ENCODE measurements around the gene KRT33A.
A peak's percentile ranks its signal among the peaks of the same experiment; 100 is the strongest.

Gene KRT33A

DNA sequence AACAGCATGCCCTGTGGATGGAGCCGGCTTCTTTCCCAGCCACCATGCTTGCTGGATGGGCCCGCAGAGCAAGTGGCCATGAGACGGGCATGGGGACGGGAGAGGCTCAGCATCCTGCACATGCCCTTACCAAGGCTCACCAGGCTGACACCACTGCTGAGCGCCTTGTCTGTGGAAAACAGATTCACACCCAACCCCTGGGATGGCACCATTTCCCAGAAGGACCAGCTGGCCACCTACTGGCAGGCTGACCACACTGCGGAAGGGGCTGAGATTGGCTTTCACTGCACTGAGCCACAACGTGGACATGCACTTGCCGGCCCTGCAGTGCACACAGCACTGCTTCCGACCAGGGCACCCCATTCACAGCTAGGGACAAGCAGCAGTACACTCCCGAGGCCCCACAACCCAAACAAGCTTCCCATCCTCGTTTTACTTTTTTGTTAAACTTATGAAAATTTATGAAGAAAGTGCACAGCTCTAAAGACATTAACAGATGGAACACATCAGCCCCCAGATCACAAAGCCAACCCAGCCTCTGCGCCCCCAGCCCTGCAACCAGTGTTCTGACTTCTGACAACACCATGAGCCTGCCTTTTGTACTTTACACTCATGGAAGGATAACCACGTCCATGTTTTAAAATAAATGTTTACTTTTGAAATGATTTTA is 21.2 kb downstream of the KRT33A start:
- DNase-seq (ENCODE audit: low read depth) = peak; percentile 2

DNA sequence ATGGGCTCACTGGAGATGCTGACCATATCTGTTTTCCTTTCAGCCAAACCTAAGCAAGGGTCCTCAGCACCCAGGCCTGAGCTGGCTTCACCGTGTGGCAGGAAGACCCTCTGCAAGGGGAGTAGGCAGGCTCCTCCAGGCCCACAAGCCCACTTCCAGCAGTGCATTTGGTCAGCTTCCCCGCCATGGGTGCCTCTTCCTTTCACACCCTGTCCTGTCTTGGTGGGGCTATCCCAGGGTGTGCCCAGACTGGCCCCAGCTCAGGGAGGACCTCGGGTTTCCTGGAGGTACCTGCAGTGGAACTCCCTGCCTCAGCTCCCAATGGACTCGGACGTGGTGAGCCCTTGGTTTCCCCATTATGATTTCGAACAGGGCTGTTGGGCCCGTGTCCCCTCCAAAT is 22.4 kb downstream of the KRT33A start:
- no peak for DNase-seq (ENCODE audit: low read depth)

DNA sequence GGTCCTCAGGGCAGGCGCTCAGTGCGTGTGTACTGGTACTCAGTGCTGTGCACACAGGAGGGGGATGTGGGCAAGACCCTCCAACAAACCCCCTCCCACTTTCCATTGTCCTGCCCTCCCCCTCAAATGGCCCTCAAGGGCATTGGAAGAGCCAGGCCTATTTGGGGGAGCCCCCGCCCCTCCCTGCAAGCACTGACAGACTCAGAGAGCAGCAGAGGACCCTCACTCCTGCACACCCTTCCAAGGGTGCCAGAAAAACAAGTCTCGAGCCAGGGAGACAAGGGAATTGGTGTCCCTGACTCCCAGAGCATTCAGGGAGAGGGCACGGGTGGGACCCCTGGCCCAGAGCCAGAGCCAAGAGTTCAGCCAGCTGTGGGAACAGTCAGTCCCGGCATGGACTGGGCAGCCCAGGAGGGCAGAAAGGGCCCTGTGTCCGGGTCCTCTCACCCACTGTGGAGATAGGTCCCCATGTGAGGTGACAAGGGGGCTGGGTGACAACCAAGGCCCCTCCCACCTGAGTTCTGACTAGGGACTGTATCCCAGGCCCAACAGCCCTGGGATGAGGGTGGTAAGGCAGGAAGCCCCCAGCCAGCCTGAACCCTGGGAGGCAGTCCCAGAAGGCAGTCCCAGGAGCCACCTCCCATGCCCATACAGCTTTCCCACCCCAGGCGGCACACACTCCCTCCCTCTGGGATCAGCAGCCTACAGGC is 23.1 kb downstream of the KRT33A start:
- no peak for DNase-seq (ENCODE audit: low read depth)

DNA sequence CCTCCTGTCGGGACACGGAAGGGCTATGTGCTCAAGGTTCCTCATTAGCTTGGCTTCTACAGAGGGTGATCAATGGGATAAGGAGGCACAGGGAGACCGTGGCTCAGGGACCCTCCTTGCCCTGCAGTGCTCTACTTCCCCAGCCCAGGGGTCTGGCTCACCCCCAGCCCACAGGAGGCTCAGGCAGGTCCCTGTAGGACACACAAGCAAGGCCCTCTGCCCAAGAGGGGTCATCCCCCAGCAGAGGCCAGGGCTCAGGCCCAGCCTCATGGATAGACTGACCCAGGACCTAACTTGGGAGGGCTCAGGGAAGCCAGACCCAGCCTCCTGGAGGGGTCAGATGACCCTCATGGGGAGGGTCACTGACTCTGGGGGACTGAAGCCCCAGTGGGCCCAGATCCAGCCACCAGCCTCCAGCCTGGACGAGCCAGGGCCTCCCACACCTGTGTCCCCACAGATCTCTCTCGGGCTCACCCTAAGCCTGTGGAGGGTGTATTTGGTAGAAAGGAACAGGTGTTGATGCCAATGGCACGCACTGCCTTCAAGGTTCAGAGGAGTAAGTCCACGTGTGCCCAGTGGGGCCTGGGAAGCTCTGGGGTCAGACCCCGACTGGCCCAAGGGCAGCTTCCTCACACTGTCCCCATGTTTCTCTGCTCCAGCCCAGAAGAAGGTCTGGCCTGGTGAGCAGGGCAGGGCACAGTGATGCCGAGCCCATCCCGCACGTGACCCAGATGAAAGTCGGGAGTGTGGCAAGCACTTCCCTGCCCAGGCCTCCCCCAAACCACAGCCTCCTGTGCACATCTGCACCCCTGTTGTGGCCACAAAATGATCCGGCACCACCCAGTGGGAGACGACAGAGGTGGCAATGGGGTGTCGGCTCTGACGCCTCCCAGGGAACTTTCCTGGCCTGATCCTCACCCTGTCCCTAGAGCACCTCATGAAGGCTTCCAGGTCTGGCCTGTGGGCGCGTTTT is 24.2 kb downstream of the KRT33A start:
- no peak for DNase-seq (ENCODE audit: low read depth)

DNA sequence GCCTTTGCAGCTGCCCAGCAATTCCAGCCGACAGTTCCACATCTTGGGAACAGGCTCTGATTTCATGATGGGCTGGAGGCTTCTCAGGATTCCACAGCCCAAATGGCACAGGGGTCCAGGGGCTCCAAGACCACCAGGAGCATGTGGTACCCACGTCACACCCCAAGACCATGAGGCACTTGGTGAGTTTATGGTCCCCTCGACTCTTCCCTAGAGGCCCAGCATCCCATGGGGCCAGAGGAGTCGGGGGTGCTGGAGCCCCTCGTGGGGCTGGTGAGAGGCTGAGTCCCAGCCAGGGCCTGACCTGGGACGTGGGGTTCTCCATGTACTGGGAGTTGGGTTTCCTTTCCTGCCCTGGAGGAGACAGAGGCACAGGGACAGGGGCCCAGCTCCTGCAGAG is 25.0 kb downstream of the KRT33A start:
- no peak for DNase-seq (ENCODE audit: low read depth)

DNA sequence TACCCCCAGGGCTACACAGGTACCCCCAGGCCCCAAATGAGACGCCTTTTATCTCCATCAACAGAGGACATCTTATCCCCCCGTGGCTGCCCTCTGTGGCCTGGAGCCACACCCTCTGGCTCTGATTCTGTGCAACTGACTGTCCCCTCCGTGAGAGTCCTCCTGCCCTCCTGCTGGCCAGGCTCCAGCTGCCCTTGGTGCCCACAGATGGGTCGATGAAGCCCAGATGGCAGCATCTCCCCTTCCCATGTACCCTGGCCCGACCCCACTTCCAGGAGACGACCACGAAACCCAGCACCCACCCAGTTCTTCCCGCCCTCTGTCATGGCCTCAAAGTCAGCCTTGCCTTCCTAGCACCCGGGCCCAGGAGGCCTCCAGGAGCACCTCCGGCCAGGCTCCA is 25.5 kb downstream of the KRT33A start:
- no peak for DNase-seq (ENCODE audit: low read depth)

DNA sequence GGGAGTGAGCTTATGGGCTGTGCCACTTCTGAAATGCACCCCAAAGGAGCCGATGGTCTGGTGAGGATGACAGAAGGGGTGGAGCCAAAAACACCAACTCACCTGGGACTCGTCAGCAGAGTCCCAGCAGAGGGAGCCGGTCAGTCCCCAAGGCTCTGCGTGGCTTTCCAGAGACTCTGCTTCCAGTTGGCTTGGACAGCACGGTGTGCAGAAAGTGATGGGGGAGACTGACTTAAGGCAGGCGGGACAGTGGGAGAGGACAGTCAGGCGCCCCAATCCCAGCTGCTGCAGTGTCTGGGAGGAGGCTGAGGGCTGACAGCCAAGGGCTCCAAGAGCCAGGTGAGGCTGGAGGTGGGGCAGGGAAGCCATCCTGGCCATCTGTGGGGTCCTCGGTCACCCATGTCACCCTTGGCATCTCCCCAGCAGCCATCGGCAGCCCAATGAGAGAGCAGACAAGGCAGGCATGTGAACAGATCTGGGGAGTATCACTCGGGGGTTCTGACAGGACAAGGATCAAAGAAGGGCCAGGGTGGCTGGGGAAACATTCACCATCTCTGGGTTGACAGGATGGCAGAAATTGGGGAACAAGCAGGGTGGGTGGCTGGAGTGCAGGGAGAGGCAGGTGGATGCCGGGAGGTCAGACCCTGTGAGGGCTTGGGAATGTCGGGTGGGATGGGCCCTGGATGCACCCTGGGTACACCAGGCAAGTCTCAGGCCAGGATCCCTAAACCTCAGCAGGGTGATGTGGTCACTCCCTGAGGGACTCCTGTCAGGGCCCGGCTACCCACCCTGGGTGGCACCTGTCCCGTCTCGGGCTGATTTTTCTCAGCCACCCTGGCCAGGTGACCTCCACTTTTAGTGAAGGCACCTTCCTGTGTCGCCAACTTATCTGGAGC is 26.2 kb downstream of the KRT33A start:
- DNase-seq (ENCODE audit: low read depth) = no peak

DNA sequence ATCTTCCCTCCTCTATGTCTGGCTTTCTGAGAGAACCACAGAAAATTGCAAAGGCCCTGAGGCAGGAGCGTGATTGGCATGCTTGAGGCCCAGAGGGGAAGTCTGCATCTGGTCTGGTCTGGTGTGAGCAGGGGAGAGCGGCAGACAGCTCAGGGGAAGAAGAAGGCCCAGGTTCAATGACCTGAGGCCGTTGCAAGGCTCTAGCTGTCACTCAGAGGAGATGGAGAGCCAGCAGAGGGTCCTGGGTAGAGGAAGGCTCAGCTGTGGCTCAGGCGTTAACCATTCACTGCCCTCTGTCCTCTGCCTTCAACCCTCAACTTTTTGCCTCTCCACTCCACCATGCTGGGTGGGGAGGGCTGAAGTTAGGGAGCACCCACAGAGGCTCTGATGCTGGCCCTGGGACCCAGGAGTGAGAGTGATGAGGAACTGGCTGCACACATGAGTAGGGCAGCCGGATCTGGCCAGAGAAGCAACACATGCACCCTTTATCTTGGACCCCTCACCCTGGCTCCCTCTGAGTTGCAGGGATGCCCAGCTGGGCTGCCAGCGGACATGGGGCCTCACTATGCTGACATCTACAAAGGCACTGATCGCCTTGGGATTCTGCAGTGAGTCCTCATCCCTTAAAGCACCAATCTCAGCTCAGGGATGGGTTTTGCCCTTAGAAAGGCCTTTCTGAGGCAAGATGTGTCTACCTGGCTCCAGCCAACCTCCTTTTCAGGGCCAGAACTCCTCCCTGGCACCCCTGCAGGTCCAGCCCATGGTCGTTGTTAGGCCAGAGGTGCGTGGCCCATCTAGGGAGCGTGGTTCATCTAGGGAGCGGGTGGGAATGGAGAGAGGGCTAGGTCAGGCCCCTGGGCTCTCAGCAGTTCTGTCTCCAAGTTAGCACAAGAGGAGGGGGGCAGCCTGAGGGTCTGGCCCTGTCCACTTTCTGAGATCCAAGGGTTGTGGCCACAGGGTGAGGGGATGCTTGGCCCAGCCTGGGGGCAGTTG is 27.4 kb downstream of the KRT33A start:
- DNase-seq (ENCODE audit: low read depth) = no peak

DNA sequence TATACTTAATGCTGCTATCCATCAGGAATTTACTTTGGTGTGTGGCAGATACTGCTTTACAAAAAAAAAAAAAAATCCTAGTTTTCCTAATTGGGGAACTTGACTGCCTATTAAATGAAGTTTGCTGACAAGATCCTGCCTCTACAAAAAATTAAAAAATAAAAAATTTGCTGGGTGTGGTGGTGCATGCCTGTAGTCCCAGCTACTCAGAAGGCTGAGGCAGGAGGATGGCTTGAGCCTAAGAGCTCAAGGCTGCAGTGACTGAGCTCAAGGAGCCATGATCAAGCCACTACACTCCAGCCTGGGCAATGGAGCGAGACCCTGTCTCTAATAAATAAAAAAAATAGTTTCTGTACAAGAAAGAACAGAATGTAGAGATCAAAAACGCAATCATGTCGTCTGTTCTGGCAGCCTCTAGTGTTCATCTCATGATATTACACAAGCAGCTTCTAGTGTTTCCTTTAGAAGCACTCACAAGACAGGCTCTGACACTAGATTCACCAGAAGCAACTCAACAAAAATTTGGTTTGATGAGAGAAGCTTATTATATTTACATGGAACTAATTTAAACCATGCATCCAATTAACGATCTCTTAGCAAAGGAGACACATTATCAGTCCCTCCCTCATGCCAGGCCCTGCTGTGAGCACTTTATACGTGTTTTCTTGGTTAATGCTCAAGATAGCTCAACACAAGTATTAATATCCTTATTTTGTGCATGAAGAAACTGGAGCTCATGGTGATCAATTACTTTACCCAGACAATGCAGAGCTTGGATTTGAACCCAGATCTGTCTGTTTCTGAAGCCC is 28.3 kb downstream of the KRT33A start:
- peak; percentile 2 for DNase-seq (ENCODE audit: low read depth)

DNA sequence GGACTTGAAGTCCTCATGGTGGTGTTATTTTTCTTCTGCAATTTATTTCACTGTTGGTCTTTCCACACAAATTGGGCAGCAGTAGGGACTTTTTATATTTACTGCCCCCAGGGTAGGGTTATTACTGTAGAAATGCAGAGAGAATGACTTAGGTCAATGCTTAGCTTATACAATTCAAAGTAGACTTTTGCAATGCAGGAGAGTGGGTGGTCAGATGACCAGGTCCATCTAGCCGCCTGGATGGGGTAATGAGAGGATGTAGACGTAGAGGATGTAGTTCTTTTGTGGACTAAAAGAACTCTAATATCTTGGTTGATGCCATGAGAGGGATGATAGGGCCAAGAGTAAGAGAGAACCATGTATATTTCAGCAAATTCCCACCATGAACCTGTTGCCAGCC is 32.4 kb downstream of the KRT33A start:
- no peak for DNase-seq (ENCODE audit: low read depth)

DNA sequence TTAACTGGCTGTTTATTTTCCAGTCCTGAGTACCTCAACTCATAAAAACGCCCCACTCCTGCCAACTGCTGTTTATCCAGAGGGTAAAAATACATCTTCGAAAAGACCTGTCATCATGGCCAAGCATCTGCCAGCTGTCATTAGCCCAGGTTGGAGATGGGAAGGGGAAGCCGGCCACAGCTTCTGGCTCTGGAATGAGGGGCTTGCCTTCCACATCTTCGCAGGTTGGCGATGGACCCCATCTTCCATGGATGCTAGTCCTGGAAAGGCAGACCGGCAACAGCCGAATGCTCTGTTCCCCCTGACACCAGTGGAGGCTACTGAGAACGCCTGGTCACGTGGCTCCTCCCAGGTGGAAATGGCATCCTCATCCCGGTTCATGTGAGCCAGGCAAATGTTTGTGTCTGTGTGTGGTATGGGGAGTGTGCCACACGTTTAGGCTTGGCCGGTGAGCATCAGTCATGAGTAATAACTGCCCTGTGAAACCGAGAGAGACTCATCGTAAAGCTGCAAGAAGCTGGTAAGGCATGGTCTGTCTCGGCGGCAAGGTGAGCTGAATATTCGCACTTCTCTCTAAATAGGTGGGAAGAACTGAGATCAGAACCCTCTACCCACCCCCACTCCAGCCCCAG is 34.7 kb downstream of the KRT33A start:
- no peak for DNase-seq (ENCODE audit: low read depth)

DNA sequence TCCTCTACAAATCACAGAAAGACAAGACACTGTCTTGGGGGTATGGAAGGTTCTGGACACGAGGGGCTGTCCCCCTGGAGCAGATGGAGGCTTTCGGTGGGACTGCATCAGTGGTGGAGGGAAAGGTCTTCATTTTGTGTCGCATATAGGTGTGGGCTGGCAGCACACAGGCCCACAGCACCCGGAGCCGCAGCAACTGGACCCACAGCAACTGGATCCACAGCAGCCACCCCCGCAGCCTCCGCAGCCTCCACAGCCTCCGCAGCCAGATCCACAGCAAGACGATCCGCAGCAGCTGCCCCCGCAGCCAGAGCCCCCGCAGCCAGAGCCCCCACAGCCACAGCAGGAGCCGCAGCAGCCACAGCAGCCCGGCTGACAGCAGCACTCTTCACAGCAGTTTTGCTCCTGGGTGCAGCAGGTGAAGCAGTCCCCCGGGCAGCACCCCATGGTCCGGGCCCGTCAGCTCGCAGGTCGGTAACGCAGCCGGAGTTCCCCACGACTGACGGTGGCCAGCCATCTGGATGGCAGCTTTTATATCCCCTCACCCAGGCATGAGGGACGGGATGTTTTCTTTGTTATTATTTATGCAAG is 35.3 kb downstream of the KRT33A start, which contains the start of gene KRTAP17-1:
KRTAP17-1 (minus strand) TSS at position 507 of the 591 bp plus-strand sequence; CDS start at position 447, 60 bp downstream.
- no peak for DNase-seq (ENCODE audit: low read depth)

DNA sequence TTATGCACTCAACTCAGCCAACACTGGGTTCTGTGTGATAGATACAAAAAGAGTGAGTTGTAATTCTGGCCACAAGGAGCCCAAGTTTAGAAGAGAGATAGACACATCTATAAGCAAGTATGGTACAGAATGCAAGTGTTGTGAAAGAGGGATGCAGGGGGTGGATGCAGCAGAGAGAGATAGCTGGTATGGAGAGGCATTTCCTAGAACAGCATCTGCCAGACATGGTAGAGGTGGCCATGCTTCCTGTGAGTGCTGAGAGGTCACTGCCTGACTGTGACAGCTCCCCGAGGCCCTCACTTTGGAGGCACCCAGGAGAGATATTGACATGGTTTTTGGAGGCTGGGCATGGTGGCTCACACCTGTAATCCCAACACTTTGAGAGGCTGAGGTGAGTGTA is 39.5 kb downstream of the KRT33A start:
- no peak for DNase-seq (ENCODE audit: low read depth)

DNA sequence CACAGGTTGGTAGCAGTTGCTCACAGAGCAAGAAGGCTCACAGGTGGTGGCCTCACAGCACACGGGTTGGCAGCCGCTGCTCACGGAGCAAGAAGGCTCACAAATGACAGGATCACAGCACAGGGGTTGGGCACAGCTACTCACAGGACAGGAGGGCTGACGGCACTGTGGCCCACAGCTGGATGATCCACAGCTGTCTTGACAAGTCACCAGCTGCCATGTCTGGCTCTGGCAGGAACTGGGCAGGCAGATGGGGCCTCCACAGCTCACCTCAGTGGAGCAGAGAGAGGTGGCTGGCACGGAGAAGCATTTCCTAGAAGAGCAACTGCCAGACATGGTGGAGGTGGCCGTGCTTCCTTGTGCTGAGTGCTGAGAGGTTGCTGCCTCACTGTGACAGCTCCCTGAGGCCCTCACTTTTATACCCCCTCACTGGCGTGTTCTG is 41.7 kb downstream of the KRT33A start, which contains the start of gene KRTAP16-1:
KRTAP16-1 (minus strand) TSS at position 392 of the 442 bp plus-strand sequence; CDS start at position 336, 56 bp downstream.
- DNase-seq (ENCODE audit: low read depth) = no peak

DNA sequence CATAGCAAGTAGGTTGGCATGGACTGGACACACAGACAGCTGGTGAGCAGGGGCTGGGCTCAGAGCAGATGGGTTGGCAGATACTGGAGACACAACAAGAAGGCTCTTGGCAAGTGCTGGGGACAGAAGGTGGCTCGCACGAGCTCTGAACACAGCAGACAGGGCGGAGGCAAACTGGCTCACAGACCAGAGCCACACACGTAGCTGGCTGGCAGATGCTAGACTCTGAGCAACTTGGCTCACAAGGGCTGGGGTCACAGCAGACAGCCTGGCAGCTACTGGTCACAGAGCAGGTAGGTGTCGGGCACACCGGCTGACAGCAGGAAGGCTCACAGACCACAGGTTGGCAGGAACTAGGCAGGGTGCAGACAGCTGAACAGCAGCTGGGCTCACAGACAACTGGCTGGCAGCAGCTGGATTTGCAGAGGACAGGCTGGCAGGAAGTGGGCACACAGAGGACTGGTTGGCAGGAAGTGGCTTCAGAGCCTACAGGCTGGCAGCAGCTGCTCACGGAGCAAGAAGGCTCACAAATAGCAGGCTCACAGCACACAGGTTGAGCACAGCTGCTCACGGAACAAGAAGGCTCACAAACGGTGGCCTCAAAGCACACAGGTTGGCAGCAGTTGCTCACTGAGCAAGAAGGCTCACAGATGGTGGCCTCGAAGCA is 42.2 kb downstream of the KRT33A start:
- no peak for DNase-seq (ENCODE audit: low read depth)

DNA sequence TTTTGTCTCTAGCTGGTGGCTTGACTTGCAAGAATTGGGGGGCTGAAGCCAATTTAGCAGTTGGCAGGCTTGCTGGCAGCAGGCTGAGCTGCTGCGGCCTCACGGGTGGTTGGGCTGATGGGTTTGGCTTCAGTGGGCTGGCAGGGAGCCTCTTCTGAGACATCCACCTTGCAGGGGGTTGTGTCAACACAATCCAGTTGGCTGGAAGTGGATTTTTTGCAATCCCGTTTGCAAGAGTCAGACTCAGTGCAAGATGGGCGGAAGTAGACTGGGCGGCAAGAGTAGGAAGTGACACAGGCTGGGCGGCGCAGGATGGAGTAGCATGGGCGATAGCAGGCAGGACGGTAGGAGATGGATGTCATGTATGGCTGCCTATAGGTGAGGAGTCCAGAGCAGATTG is 43.0 kb downstream of the KRT33A start:
- DNase-seq (ENCODE audit: low read depth) = no peak

DNA sequence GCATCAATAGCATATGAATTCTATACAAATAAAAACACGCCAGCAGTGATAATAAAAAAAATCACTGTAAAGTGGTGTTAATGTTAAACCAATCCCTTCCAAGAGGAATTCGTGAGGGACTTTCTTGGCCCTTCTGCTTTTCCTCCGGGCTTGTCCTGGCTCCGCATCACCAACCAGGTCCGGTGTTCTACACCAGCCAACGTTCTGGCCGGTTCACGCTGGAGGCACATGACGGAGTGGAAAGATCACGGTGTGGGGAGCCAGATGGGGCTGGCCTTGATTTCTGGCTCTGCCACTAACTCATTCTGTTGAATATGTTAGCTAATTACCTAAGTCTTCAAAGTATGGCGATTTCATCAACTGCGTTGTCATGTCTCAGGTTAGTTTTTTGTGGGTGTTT is 46.5 kb downstream of the KRT33A start:
- DNase-seq (ENCODE audit: low read depth) = no peak

DNA sequence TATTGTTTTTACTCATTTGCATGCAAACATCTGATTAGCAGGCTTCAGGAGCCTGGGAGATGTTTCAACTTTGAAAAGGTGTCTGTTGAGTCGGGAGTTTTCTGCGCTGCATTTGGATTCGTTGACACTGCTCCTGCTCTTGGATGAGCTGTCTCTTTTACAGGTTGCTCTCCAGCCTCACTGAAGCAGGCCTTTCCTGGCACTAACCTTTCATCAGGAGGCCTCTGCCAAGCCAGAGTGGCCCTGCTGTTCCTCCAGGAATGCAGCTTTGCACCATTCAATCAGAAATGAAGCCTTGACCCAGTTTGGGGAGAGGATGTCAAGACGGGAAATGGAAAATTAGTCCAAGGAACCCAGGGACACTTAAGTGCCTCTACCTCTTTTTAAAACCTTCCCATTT is 47.6 kb downstream of the KRT33A start:
- no peak for DNase-seq (ENCODE audit: low read depth)
